SH-SY5Y (cell line): Measurements from ENCODE around the gene FNBP1L.

ENCODE experiments used
- GATA2 ChIP-seq: IDR thresholded peaks from 2 replicates; pipeline ENCODE4 v1.6.1; 2011; ENCODE audit warnings: mild to moderate bottlenecking, low read depth, low read length
- GATA3 ChIP-seq: IDR thresholded peaks from 2 replicates; pipeline ENCODE4 v1.6.1; 2011; ENCODE audit warnings: low read depth, mild to moderate bottlenecking, low read length, moderate library complexity

DNA sequence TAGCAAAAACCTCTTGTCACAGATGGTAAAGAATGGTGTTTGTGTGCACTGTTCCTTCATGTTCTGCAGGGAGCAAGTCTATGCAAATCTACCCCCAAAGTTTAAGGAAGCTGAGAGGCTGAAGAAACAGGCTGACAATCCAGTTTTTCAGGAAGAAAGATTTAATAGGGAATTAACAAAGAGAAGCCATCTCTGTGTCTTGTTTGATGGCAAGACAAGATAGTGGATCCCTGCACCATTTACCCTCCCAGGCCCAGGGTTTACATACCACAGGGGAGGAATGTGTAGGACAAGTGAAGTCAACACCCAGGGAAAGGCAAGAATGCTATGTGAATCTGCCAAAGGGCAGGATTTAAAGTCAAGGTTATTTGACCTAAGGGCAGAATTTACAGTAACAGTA, 48.1 kb upstream of the FNBP1L start:
- no peak for TF ChIP-seq GATA2
- no peak for TF ChIP-seq GATA3
